Eye (tissue), 1 donor: ENCODE results near the gene PAPPA.

Experiments used
- DNase-seq: peaks from one replicate; pipeline ENCODE4 v3.0.0-alpha.2; 2015

PAPPA gene

GRCh38 chr9:116232424-116233159 is 79.0 kb downstream of the PAPPA start:
- DNase-seq, result no peak

DNA sequence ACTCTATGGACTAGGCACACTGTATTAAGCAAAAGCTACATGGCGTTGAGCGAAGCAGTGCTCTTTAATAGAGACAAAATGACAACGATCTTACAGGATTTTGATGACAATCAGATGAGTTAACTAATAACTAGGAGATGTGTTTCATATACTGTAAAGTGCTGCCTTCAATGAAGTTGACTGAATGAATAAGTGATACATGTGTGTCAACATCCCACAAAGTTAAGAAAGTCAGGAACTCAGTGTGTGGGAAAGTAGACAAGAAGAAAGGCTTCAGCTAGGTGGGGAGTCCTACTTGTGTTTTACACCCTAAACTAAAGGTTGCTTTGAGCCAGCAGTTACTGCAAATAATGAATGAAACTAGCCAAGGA is 79.6 kb downstream of the PAPPA start:
- DNase-seq, result no peak

DNA sequence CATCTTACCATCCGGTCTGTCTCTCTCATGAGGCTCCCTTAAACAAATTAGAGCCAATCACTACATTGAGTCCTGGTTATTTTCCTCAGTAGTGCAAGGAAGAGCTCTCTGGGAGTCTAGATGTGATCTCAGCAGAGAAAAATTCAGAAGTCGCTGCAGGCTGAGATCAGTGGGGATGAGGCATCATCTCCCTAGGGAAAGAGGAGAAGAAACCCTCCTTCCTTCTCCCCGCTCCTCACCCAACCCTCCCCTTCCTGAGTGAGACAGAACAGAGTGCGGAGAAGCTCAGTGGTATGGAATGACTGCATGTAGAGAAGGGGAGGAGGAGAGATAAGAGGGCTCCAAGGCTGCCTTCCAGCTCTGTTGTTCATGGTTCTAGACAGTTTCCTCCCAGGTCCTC is 80.5 kb downstream of the PAPPA start:
- peak; percentile 29 for DNase-seq

- no peak for DNase-seq
These were observed 83.4 kb downstream of the PAPPA start for GRCh38 chr9:116236979-116237378.

- no peak for DNase-seq
These were observed 83.9 kb downstream of the PAPPA start for GRCh38 chr9:116237456-116237855.

GRCh38 chr9:116238225-116238624 is 84.6 kb downstream of the PAPPA start:
- DNase-seq, result no peak

- no peak for DNase-seq
These were observed 85.3 kb downstream of the PAPPA start for GRCh38 chr9:116238776-116239340.

DNA sequence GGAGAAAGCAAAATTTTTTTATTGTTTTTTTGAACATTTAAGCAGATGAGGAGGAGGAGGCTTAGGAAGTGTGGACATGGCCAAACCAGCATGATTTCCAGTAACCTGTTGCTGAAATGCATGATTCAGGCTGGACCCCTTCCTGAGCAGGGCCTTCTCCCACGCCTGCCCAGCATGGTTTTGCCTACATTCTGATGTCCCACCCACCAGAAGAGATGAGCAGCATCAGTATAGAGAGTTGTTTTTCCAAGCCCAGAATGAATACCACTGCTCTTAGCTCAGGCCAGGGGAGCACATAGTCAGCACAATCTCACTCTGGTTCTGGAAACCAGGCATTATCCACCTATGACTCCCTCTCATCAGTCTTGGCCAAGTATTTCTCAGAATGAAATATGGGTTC is 90.1 kb downstream of the PAPPA start:
- no peak for DNase-seq

- no peak for DNase-seq
These were observed 93.7 kb downstream of the PAPPA start for GRCh38 chr9:116247284-116247683.

DNA sequence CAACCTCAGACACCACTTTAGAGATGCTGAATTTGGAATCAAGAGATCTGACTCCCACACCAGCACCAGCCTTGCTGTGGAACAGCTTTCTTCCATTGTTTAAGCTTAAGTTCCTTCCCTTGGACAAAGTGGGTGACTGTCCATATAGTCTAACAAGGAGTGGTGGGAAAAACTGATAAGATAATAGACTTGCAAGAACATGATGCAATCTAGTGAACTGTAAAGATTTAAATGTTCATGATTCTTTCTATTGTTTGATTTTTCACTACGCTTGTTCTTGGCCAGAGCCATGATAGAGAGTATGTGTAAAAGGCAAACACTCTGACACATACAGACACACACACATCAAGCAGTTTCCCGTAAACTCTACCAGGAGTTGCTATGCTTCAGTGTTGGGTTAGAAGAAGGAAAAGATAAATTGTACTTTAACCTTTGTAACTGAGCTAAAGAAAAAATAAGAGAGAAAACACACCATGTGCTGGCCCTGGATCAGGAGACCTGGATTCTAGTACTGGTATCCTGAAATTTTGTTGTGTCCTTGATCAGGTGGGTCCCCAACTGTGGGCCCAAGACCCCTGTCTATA is 94.3 kb downstream of the PAPPA start:
- no peak for DNase-seq

DNA sequence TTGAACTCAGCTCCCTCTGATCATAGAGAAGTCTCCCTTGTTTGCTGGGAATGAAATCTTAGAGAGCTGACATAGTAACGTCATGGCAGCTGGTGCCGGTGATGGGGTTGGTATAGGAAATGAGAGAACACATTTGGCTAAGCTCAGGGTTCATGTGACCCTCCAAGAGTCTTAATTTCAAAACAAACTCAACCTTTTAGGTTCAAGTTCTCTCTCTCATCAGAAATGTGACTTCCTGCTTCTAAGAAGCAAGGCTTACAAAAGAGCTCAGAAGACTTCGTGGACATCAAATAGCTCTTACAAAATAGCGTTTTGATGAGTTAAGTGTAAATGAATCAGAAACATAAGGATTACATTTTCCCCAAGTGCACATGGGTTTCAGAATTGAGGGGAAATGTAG is 97.3 kb downstream of the PAPPA start:
- DNase-seq, result peak; percentile 11

DNA sequence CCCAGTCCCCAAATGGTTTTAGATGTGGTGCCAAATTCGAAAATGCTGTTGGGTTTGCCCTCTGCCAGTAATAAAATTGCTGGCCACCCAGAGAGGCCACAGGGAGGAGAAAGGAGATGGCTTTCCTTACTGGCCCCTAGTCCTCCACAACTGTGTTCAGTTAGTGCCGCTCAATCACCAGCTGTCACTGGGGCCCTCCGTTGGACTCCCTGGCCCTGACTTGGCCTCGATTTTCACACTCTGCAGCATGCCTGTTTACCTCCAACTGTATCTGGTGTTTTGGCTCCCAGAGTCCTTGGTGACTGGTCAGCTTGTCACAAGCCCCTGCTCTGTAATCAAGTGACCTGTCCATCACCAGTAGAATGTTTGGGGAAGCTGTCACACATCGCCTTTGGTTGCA is 97.8 kb downstream of the PAPPA start:
- DNase-seq, result no peak

- DNase-seq, result no peak
These were observed 106.9 kb downstream of the PAPPA start for GRCh38 chr9:116260531-116260930.

DNA sequence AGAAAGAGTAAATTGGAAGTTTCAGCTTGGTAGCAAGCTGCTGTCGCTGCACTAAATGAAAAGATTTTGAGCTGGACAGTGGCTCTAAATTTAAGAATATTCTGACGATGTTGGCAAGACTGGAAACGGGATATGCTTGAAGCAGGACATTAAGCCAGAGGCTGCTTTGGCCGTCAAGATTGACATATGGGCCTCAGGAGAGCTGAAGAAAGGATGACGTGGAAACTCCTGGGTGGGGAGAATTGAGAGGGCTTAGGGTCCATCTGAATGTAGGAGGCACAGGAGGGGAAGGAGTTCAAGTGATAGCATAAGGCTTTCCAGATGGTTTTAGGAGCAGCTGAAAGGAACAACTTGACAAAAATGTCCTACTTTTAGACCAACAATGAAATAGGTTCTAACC is 108.9 kb downstream of the PAPPA start:
- no peak for DNase-seq

DNA sequence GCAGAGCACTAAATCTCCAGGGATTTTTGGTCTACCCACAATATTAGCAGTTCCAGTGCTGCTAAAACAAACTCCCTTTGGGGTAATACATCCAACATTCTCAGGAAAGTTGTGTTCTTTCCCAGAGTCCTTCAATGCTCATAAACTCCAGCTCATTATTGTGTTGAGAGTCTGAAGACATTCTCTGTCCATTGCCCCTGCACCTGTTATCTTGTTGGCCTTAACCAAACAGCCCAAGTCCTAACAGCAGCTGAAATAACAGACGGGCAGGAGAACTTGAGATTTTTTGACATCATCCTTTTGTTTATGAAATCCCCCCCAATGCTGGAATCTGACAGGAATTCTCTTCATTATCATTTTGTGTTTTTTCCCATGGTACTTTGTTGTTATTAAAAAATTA is 110.8 kb downstream of the PAPPA start:
- DNase-seq, result no peak

DNA sequence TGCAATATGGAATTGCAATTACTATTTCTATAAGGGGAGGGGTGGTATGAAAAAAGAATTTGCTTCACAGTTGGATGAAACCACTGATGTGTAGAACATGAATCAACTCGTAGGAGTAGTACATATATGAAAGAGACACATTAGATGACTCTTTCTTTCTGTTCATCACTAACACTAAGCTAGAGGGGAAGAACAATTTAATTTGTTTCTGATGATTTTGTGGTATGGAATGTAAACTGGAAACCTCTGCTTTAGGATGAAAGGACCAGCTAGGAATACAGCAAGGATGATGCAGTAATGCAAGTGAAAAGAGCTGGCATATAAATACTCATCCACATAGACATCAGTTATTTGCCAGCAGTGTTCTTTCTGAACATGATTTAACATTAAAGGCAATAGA is 113.4 kb downstream of the PAPPA start:
- no peak for DNase-seq

GRCh38 chr9:116269250-116269649 is 115.7 kb downstream of the PAPPA start:
- no peak for DNase-seq

GRCh38 chr9:116270546-116270945 is 117.0 kb downstream of the PAPPA start:
- DNase-seq, result no peak

DNA sequence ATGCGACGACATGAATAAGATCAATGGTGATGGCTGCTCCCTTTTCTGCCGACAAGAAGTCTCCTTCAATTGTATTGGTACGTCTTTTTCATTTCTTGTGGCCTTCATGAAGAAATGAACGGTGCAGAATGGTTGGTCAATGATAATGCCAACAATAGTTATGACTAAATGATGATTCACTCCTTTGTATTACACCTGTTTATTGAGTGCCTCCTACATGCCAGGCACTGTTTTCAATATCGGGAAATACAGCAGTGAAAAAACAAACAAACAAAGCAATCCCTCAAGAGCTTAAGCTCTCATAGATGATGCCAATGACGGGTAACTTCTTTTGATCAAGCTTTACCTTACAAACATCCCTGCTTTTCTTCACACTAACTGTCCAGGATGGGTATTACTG is 117.7 kb downstream of the PAPPA start:
- no peak for DNase-seq

DNA sequence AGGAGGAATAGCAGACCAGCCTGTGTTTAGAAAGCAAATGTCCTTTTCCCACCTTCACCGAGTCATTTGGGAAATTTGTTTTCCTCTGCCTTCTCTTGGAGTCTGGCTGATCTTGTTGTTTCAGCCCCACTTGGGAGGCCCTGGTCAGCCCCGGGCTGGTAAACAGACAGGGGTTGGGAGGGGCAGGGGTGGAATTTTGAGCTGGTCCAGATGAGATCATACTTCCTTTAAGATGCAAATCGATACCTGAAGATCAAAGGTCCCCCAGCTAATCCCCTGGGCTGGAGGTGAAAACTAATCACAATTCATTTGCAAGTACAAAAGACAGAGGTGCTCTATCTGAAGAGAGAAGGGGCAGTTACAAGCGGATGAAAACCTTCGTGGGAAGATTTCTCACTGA is 118.4 kb downstream of the PAPPA start:
- no peak for DNase-seq

DNA sequence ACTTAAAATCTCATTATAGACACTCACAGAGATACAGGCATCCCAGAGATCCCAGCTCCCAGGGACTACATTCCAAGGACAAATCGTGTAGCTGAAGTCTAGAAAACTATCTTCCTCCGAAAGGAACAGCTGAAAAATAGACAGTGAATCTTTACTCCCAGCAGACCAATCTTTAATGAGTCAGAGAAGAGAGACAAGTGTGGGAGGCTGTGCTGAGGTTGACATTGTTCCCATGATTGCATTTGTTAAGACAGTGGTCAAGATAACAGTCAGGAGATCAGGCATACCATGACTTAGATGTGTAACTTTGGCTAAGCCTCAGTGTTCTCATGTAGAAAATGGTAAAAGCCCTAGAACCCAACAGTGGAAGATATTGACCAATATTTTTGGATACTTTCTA is 120.7 kb downstream of the PAPPA start:
- no peak for DNase-seq

DNA sequence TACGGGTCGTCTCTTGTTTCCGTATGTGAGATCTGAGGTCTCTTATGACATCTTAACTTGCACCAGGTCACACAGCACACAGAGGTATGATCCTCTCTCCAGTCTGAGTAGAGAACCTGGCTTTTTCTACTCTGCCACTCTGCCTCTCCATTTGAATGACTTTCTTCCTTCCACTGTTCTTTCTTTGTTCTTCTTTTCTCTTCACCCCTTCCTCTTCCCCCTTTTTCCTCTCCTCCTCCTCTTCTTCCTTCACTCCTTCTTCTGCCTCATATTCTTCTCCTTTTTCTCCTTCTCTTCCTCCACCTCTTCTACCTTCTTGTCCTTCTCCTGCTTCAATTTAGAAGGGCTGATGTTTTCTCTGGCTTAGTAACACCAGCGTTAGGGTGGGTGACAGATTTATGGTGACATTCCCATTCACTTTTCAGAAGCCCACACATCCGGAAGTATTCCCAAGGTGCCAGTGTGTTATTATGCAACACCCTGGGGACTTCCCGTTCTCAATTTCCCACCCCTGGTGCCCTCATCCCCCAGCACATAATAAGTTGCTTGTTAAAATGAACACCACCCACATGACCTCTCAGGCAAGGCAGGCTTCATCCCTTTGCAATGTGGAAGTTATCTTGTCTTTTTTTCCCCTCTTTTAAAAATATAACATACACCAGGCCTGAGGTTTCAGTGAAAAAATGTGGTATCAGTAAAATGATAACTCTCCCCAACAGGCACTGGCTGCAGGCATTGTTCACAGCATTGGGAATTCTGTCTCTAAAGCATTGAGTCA is 122.0 kb downstream of the PAPPA start:
- no peak for DNase-seq

- no peak for DNase-seq
These were observed 122.6 kb downstream of the PAPPA start for GRCh38 chr9:116276196-116276493.

GRCh38 chr9:116276651-116277121 is 123.1 kb downstream of the PAPPA start:
- no peak for DNase-seq
